K562 (cell line): ENCODE data around the gene RIIAD1.

ENCODE experiments used
- ATF3 ChIP-seq, 2 experiments: fragments of 450-650 bp in 1 of 2; sonication (generic) in 1 of 2; formaldehyde crosslinking in 1 of 2; IDR thresholded peaks in 1 of 2; conservative IDR thresholded peaks in 1 of 2; 2 replicates each; pipeline versions ENCODE4 v1.6.1 to v1.8.1; 2016 to 2023; ENCODE audit warnings: mild to moderate bottlenecking in 2 of 2, moderate library complexity in 2 of 2, inconsistent platforms in 1 of 2, missing genetic modification reagents in 1 of 2
- KAT8 ChIP-seq: fragments of 450-650 bp; IDR thresholded peaks from 2 replicates; pipeline ENCODE4 v1.6.1; 2016; ENCODE audit warnings: low read depth, mild to moderate bottlenecking
- TBP ChIP-seq: optimal IDR thresholded peaks from 2 replicates; pipeline ENCODE3; 2011; ENCODE audit warnings: low read depth, low read length, improper control_type of control experiment
- TCF7L2 ChIP-seq: fragments of 150-350 bp; IDR thresholded peaks from 2 replicates; pipeline ENCODE4 v1.6.1; 2016; ENCODE audit warnings: low read depth, mild to moderate bottlenecking, low read length, moderate library complexity
- YY1 ChIP-seq, 3 experiments: IDR thresholded peaks; 2 replicates each; pipeline ENCODE4 v1.6.1; 2011; ENCODE audit warnings: low read length in 2 of 3, mild to moderate bottlenecking in 2 of 3, moderate library complexity in 2 of 3, borderline replicate concordance in 1 of 3, control low read depth in 1 of 3, low read depth in 1 of 3; ENCODE audit not compliant: insufficient read depth in 3 of 3, insufficient replicate concordance in 2 of 3, control insufficient read depth in 1 of 3, insufficient read length in 1 of 3; ENCODE audit errors: extremely low read depth in 1 of 3
- ZBTB8A ChIP-seq: fragments of 450-650 bp; IDR thresholded peaks from 2 replicates; pipeline ENCODE4 v1.6.1; 2018; ENCODE audit warnings: mild to moderate bottlenecking, moderate library complexity; ENCODE audit not compliant: partially characterized antibody
- TF ChIP-seq, protein P1 (sequence below), 3 experiments: IDR thresholded peaks in 2 of 3; conservative IDR thresholded peaks in 1 of 3; 2 replicates each; pipeline ENCODE4 v1.5.1; 2011 to 2012; ENCODE audit warnings: low read length in 3 of 3, mild to moderate bottlenecking in 3 of 3, control low read depth in 2 of 3, improper control_type of control experiment in 1 of 3, inconsistent platforms in 1 of 3, low read depth in 1 of 3, mixed read lengths in 1 of 3, moderate library complexity in 1 of 3; ENCODE audit not compliant: insufficient read depth in 2 of 3

DNA sequence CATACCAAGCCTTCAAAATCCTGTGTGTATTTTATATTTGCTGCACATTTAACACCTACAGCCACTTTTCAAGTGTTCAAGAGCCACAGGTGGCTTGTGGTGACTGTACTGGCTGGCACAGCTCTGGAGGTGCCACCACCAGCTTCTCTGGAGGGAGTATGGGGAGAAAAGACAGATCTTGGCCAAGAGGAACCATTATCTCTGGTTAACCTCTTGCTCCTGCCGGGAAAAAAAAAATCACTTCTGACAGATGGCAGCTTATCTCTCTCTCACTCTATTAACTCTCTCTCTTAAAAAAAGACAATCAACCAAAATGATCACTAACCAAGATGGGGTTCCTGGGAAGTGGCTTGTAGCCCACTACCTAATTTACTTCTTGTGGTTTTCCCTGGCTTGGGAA is 1.2 kb upstream of the RIIAD1 start:
- TF ChIP-seq, protein P1, sequence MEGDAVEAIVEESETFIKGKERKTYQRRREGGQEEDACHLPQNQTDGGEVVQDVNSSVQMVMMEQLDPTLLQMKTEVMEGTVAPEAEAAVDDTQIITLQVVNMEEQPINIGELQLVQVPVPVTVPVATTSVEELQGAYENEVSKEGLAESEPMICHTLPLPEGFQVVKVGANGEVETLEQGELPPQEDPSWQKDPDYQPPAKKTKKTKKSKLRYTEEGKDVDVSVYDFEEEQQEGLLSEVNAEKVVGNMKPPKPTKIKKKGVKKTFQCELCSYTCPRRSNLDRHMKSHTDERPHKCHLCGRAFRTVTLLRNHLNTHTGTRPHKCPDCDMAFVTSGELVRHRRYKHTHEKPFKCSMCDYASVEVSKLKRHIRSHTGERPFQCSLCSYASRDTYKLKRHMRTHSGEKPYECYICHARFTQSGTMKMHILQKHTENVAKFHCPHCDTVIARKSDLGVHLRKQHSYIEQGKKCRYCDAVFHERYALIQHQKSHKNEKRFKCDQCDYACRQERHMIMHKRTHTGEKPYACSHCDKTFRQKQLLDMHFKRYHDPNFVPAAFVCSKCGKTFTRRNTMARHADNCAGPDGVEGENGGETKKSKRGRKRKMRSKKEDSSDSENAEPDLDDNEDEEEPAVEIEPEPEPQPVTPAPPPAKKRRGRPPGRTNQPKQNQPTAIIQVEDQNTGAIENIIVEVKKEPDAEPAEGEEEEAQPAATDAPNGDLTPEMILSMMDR (IDR thresholded peaks at IDR 0.05 in 2 of 3, conservative IDR thresholded peaks at IDR 0.05 in 1 of 3; ENCODE audit: insufficient read depth in 2 of 3, low read depth in 1 of 3, low read length in 3 of 3), result no peak
- TF ChIP-seq KAT8 (no peak), ATF3 (IDR thresholded peaks at IDR 0.05) (no peak), ATF3 (CRISPR knock-in tag; conservative IDR thresholded peaks at IDR 0.05) (no peak), TBP (no peak), ZBTB8A (no peak), TCF7L2 (no peak), YY1 (IDR thresholded peaks at IDR 0.05; ENCODE audit: borderline replicate concordance in 1 of 3, control insufficient read depth in 1 of 3, extremely low read depth in 1 of 3, insufficient read depth in 3 of 3, insufficient read length in 1 of 3, insufficient replicate concordance in 2 of 3, low read depth in 1 of 3, low read length in 2 of 3) (no peak)
